NCI-H2107 treated with DMSO at 0.1 percent for 48 hours (cell line): Measurements from ENCODE around the gene SPOCK3.
"Not testable (repeated sequence)": the region's sequence is repeated elsewhere in the genome, so short reads cannot be mapped to it uniquely, and the experiment has no call there.

Experiments
- DNase-seq: peaks from one replicate; lab custom pipeline; 2025; ENCODE audit not compliant: unreplicated experiment; lab: John Stamatoyannopoulos, UW

SPOCK3 gene

DNA sequence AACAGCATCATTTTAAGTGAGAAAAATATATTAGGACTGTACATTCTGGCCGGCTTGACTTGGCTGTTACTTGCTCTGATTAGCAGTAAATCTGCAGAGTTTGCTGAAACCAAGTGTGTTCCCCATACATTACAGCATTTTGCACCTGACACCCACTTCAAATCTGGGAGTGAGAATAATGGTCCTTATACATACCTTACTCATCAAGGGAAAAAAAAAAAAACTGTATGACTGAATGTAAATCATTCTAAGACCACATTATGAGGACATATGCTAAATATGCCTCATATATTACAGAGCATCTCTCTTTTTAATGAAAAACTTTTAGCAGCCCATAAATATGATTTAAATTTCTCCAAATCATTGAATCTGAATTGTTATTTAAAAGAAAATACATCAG is 406.7 kb downstream of the SPOCK3 start:
- no peak for DNase-seq

DNA sequence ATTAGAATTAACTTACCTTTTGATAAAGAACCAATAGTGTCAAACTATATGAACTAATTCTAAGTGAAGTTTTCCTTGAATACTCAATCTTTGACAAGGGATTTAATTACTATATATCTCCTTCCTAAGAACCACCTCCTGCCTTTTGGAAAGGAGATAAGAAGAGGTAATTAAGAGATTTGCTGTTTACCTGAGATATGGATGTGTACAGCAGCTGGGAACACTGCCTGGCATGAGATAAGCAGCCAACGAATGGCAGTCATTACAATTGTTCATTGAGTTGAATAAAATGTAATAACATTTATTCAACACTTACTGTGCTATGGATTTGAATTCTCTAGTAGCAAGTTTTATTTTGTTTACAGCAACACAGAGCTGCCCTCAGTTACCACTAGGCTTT is 407.1 kb downstream of the SPOCK3 start:
- DNase-seq: no peak

DNA sequence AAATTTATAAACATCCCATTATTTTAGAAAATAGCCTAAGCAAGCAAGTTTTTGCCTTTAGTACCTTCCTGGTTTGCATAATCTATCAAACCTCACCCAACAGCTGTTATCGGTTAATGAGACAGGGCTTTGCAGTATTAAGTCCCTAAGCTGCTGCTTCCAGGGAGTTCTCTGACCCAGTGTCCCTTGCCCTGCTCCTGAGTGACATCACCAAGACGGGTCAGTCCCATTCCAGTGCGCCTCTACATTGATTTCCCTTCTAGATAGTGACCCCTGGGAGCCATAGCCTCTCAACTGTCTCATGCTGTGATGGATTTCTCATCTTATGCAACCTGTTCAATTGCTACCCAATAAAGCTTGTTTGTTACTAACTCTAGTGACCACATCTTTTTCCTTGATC is 410.4 kb downstream of the SPOCK3 start:
- DNase-seq: no peak

DNA sequence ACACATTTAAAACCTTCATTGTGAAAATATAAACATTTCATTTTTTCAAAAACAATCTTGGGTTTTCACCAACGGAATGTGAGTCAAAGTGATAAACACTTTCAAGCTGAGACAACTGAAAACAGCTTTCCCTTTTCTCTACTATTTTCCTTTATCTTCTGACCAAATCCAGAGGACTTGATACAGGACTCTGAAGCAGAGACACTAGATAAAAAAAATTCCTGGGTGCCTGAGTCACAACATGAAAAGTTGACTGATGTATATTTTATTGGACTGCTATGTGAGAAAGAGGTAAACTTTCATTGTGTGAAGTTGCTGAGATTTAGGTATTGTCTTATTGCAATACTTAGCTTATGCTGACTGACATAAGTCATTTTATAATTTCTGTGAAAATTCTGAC is 411.2 kb downstream of the SPOCK3 start:
- DNase-seq: no peak

DNA sequence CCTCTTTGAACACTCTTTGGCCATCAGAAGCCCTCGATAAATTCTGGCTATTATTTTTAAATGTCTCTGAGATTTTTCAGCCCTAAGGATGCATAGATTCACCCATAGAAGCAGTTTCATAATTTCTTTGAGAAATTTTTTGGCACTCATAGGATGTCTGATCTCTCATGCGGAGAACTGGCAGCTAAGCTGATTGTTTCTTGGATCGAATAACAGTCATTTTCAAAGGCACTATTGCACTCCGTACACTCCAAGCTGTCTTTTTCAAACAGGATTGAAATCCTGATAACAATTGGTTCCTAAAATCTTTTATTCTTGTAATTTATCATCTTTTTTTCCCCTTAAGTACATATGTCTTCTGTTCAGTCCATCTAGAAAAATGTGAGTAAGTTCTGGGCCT is 411.9 kb downstream of the SPOCK3 start:
- DNase-seq: no peak

DNA sequence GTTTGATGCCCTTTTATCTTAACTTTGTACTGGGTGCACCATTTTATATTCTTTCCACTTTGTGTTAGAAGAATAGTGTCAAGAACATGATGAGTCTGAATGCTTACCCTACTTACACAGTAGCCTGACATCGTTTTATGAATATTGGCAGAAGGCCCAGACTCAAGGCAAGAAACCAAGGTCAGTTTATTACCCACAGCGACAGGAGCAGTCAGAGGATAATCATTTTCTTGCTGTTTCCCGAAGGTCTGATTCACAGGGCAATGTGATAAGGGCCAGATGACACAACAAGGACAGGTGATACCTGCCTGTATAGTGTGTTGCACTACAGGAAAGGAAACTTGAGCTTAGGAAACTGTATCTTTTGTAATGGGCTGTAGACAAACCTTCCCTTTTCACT is 417.4 kb downstream of the SPOCK3 start:
- no peak for DNase-seq

DNA sequence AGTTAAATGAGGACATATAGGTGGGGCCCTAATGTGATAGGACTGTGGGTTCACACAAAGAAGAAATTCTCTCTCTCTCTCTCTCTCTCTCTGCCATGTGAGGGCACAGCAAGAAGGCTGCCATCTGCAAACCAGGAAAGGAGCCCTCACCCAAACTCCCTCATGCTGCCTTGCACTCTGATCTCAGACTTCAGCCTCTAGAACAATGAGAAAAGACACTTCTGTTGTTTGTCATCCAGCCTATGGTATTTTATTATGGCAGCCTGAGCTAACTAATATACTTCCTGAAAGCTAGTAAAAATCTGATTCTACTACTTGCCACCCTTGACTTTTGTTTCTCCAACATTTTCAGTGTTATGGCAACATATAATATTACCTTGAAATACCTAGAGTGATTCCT is 425.9 kb downstream of the SPOCK3 start:
- no peak for DNase-seq

DNA sequence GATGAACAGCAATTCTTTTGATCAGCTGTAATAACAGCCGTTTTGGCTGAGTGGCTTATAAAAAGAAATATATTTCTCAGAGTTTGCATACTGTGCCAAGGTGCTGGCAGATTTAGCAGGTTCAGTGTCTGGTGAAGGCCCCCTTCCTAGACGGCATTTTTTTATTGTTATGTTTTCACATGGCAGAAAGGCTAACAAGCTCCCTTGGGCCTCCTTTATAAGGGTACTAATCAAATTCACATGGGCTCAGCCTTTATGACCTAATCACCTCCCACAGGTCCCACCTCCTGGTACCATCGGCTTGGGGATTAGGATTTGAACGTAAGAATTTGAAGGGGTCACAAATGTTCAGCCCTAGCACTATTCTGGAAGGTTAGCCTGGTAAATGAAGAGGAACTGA is 431.9 kb downstream of the SPOCK3 start:
- DNase-seq: no peak

DNA sequence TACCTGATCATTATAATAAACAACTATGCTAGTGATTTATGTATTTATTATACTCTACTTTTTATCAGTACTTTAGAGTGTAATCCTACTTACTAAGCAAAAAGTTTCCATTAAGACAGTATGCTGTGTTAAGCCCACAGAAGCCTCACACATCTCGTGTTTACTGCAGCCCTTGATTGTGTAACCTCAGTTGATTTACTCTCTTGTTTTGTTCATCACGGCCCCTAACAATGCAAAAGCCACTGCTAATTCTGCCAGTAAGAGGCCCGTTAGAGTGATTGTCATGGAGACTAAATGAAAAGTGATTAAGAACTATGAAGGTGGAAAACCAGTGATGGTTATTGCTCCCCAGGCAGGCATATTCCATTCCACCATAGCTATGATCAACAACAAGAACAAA is 436.2 kb downstream of the SPOCK3 start:
- DNase-seq: no peak

DNA sequence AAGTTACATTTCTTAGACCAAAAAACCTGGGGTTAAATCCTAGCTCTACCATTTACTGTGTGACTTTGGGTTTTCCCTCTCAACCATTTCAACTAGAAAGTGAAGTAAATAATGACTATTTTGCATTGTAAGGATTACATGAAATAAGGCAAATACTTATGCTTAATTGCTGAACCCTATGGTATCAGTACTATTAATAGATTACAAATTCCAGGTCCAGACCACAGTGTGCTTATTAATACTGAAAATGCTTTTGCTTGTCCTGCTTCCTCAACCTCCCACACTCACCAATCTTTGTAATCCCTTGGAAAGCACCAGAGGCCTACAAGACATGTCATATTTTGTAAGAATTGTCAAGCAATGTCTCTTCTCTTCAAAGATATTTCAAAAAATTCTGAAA is 456.5 kb downstream of the SPOCK3 start:
- no peak for DNase-seq

DNA sequence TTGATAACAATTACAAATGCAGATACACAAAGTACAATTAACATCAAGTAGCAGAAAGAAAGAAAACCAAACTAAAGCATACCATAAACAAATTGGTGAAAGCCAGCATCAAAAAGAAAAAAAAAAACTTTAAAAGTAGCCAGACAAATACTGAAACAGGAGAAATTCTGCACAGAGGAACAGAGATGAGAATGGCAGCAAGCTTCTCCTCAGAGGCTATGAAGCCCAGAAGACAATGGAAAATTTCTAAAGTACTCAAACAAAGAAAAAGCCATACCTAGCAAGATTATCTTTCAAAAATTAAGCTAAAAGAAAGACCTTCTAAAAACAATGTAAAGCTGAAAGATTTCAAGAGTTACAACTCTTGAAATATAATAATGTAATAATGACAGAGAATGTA is 471.3 kb downstream of the SPOCK3 start:
- DNase-seq: no peak

DNA sequence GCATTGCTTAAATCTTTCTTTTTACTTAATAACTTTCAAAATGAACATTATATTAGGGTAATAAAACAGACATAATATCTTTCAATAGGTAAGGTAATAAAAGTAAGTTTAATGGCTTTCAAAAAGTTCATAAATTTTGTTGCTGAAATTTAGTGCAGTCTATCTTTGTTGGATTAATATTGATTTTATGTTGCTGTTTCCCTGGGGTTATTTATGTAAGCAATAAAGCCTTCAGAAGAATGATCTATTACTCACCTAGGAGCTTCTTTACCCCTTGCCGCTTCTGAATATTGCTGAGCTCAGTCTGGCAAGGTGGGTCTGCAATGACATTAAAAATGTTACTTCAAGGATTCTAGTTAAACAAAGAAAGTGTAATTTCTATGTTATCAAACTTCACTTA is 492.6 kb downstream of the SPOCK3 start:
- DNase-seq: no peak

DNA sequence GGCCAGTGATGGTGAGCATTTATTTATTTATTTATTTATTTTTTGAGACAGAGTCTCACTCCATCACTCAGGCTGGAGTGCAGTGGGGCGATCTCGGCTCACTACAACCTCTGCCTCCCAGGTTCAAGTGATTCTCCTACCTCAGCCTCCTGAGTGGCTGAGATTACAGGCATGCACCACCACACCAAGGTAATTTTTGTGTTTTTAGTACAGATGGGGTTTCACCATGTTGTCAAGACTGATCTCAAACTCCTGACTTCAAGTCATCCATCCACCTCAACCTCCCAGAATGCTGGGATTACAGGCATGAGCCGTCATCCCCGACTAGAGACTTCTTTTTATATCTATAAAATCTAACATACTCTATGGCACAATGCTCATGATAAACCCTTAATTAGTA is 495.1 kb downstream of the SPOCK3 start:
- DNase-seq: not testable (repeated sequence)

DNA sequence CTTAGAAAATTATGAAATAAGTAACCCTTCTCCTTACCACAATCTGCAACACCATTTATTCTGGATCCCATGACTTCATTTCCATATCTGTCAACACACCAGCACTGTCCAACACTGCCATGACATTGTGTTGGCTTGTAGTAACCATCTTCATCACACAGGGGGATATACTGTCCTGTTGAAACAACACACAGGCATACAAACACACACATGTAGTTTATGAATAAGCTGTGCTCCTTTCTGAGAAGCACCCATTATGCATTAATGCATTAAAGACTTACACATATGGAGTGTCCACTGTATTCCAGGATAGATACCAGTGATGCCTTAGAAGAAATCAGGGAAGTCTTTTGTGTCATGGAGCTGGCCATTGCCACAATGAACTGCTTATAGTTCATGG is 496.9 kb downstream of the SPOCK3 start:
- no peak for DNase-seq

DNA sequence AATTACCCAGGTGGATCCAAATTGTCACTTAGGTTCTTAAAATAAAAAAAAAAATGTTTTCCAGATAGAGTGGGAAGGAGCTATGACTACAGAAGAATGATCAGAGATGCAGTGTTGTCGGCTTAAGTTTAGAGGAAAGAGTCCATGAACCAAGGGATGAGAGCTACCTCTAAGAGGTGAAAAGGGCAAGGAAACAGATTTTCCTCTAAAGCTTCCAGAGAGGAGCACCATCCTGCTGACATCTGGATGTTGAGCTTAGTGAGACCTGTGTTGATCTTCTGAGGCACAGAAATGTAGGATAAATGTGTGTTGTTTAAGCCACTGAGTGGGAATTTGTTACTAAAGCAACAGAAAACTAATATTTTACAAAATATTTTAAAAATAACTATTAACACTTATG is 498.7 kb downstream of the SPOCK3 start:
- no peak for DNase-seq

DNA sequence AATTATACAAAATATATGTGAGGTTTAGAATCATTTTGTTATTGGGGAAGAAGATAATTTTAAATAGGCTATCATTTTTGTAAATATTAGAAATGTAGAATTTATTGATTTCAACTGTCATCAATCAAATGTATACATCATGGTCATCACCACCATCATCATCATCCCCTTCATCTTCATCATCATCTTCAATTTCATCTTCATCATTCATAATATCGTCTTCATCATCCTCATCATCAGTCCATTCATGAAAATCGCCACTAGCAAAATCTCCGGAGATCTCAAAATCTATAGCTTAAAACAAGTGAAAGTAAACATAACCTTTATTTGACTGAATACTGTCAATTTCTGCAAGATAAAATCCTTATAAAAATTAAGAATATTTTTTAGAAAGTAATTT is 499.5 kb downstream of the SPOCK3 start:
- DNase-seq: no peak

DNA sequence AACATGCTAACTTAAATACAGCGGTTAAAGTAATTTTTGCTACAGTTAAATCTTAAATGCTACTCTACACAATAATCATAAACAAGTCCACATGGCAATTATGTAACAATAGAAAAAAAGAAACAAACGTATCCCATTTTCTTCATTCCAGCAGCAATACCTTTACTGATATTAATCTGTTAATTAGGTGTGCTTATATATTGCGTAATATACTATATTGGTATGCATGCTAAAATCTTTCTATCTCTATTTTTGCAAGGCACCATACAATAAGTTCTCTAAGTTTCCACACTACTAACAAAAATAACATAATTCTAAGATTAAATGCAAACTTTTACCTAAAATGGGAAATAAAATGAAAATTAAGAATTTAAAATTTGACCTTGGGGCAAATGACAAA is 500.6 kb downstream of the SPOCK3 start:
- no peak for DNase-seq

DNA sequence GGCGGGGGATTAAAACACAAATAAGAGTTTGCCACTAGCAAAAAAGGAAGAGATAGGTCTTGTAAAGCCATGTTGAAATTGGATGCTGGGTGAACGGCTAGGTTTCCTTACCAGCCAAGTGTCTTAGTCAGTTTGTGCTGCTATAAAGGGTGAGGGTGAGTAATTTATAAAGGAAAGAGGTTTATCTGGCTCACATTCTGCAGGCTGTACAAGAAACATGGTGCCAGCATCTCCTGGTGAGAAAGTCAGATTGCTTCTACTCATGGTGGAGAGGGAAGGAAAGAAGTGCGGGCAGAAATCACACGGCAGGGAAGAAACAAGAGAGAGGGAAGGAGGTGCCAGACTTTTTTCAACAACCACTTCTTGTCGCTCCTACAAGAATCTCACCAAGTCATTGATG is 507.5 kb downstream of the SPOCK3 start:
- DNase-seq: no peak

DNA sequence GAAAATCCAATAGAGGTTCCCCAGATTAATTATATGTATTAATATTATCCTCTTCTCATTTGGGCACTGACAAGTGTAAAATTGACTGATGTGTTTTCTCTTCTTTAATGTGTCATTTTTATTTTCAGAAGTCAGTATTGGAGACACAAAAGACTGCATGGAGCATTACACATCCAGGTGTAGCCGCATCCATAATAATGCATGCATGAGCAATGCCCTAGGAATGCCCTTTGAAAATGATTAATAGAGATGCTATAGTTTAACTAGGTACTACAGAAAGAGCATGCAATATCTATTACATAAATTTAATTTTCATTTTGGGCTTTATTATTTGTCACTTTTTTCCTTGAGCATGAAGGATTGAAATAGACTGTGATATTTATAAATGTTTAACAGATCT is 509.9 kb downstream of the SPOCK3 start:
- no peak for DNase-seq

DNA sequence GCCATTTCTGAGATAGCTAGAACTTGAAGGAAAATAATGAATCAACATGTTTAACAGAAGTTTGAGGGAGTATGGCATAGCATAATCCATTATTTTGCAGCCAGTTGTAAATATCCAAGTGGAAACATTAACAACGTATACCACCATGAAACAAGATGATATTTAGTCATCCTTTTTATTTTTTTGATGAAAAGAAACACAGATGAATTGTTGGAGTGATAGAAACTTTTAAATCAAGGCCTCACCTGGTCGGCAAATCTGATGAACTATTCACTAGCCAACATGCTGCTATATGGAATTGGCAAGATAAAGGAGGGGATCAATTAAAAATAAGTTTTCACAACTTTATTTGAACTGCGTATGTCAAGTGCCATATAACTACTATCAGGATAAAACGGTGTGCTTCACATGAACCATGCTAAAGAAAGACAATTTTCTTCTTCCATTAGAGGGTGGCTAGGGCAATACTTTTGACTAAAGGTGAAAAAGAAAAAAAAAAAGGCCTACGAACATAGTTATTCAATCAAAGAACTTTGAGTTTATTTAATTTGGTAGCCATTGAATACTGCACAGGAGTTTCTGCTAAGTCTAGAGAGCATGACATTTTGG is 510.7 kb downstream of the SPOCK3 start:
- DNase-seq: no peak

DNA sequence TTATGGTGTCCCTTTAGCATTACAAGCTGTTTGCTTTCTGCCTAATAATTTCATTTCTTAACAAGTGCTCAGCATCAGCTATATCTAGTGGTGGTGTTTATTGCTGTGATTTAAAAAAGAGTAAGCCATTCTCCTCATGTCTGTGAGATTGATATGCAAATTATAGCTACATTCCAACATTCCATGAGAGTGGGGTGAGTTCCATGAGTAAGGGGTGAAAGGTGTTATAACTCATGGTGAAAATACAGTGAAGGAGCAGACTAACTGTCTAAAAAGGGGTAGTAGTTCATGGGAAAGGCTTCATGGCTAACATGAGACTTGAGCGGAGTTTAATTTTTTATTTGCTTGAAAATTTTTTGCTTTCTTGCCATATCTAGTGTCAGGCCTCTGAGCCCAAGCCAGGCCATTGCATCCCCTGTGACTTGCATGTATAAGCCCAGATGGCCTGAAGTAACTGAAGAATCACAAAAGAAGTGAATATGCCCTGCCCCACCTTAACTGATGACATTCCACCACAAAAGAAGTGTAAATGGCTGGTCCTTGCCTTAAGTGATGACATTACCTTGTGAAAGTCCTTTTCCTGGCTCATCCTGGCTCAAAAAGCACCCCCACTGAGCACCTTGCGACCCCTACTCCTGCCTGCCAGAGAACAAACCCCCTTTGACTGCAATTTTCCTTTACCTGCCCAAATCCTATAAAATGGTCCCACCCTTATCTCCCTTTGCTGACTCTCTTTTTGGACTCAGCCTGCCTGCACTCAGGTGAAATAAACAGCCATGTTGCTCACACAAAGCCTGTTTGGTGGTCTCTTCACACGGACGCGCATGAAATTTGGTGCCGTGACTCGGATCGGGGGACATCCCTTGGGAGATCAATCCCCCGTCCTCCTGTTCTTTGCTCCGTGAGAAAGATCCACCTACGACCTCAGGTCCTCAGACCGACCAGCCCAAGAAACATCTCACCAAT is 518.3 kb downstream of the SPOCK3 start:
- not testable (repeated sequence) for DNase-seq

DNA sequence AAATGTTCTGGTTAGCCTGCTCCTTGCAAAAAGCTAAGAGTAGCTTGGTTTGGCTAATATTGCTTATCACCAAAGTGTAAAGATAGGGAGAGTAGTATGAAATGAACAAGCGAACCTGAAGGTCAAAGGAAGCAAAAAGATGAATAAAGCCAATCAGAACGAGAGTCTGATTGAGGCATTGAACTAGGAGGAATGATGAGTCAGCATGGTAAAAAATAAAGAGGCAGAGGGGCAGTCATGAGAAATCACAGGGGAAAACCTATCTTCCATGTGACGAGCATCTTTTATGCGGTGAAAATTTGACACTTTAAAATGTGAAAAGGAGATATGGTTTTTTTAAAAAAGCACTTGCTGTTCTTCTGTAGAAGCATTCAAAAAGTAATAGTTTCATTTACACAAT is 533.7 kb downstream of the SPOCK3 start:
- DNase-seq: no peak

DNA sequence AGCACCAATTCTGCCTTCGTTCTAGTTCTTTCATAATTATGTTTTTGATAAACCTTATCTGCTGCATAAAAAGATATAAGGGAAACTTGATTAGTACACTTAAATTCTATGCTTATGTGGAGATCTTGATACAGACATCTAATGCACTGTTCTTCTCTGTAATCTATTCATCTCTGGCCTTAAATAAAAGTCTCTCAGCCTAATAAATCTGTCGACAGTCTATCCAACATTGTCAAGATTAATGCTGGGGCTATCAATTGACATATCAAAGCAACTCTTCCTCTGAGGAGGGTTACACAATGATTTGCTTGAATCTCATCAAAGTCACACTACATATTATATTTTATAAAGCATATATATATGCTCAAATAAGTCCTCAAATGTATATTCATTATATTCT is 545.5 kb downstream of the SPOCK3 start:
- no peak for DNase-seq
